GM18907 (cell line): Measurements from ENCODE around the gene SRXN1.

ENCODE experiments used
- ATAC-seq: cut with Tn5 transposase; IDR thresholded peaks from one replicate; pipeline ENCODE4 v1.9.1; 2021; ENCODE audit warnings: mild to moderate bottlenecking, moderate library complexity; ENCODE audit not compliant: unreplicated experiment

The SRXN1 gene

GRCh38 chr20:675453-676314 lies 22.7 kb upstream of the SRXN1 start, which contains the start of gene SCRT2:
TSS of gene SCRT2 (minus strand) at chr20:675802. CDS start at chr20:675601, 201 bp downstream.
- ATAC-seq, result no peak

GRCh38 chr20:675033-675452 lies 22.0 kb upstream of the SRXN1 start:
- no peak for ATAC-seq

GRCh38 chr20:673603-674001 lies 20.6 kb upstream of the SRXN1 start:
- no peak for ATAC-seq

- ATAC-seq, result no peak
Observed at GRCh38 chr20:672963-673602, 20.1 kb upstream of the SRXN1 start.

- no peak for ATAC-seq
Observed at GRCh38 chr20:671252-672030, 18.4 kb upstream of the SRXN1 start.

- ATAC-seq, result no peak
Observed at GRCh38 chr20:669573-669972, 16.6 kb upstream of the SRXN1 start.

- ATAC-seq, result no peak
Observed at GRCh38 chr20:668638-669037, 15.6 kb upstream of the SRXN1 start.

- ATAC-seq, result no peak
Observed at GRCh38 chr20:668050-668449, 15.1 kb upstream of the SRXN1 start.

GRCh38 chr20:667351-668034 lies 14.5 kb upstream of the SRXN1 start:
- ATAC-seq, result no peak

GRCh38 chr20:666877-667276 lies 13.9 kb upstream of the SRXN1 start:
- ATAC-seq, result no peak

GRCh38 chr20:665276-665675 lies 12.3 kb upstream of the SRXN1 start:
- ATAC-seq, result no peak

- ATAC-seq, result no peak
Observed at GRCh38 chr20:664576-664975, 11.6 kb upstream of the SRXN1 start.

GRCh38 chr20:664151-664550 lies 11.2 kb upstream of the SRXN1 start:
- no peak for ATAC-seq

GRCh38 chr20:663315-664090 lies 10.5 kb upstream of the SRXN1 start:
- ATAC-seq, result no peak

- ATAC-seq, result no peak
Observed at GRCh38 chr20:662277-663192, 9.5 kb upstream of the SRXN1 start.

GRCh38 chr20:661474-662270 lies 8.7 kb upstream of the SRXN1 start:
- no peak for ATAC-seq

GRCh38 chr20:658731-659291 lies 5.8 kb upstream of the SRXN1 start:
- ATAC-seq, result no peak

GRCh38 chr20:658202-658601 lies 5.2 kb upstream of the SRXN1 start:
- ATAC-seq, result no peak
